Thyroid gland (tissue), 4 donors: ENCODE results near the gene OLIG1. TPM values are rescaled to one million over a fixed set of nuclear protein-coding genes. Genes with fewer than 3 reads are reported as not detected.

Experiments
- DNase-seq, 2 donors: peaks; one replicate each; pipeline ENCODE4 v3.0.0-alpha.2; 2019
- H3K27ac ChIP-seq, 3 donors: fragments of 200-600 bp; sonication (generic); 1 replicate in 2 of 3; 2 replicates in 1 of 3; pipeline ENCODE4 v1.5.1; 2016 to 2019; ENCODE audit warnings: mild to moderate bottlenecking in 1 of 3, moderate library complexity in 1 of 3
- H3K27me3 ChIP-seq: fragments of 200-600 bp; sonication (generic); one replicate; pipeline ENCODE4 v1.5.1; 2019
- H3K36me3 ChIP-seq, 2 donors: fragments of 200-600 bp; sonication (generic); one replicate each; pipeline ENCODE4 v1.5.1; 2016 to 2019
- H3K4me1 ChIP-seq, 2 donors: fragments of 200-600 bp; sonication (generic); one replicate each; pipeline ENCODE4 v1.5.1; 2017 to 2019
- H3K4me3 ChIP-seq, 3 donors: fragments of 200-600 bp; sonication (generic); replicated peaks in 1 of 3; 1 replicate in 2 of 3; 2 replicates in 1 of 3; pipeline ENCODE4 v1.5.1; 2016; ENCODE audit warnings: mild to moderate bottlenecking in 1 of 3
- H3K9me3 ChIP-seq: fragments of 200-600 bp; sonication (generic); one replicate; pipeline ENCODE4 v1.5.1; 2017
- CTCF ChIP-seq, 6 experiments: fragments of 200-600 bp in 3 of 6; fragments of 450-650 bp in 3 of 6; sonication (generic) in 3 of 6; IDR thresholded peaks; one replicate each; pipeline ENCODE4 v1.5.1; 2016 to 2019; ENCODE audit warnings: antibody characterized with exemption in 6 of 6, mild to moderate bottlenecking in 2 of 6, inconsistent platforms in 1 of 6, moderate library complexity in 1 of 6
- POLR2A ChIP-seq, 2 donors: fragments of 450-650 bp; IDR thresholded peaks; one replicate each; pipeline ENCODE4 v1.6.1; 2017; ENCODE audit warnings: antibody characterized with exemption in 2 of 2, mild to moderate bottlenecking in 2 of 2, moderate library complexity in 1 of 2
- WGBS, 2 donors: methylation state at CpG; one replicate each; pipeline ENCODE4 v1.1.5; 2017; 5-methylcytosine and 5-hydroxymethylcytosine counted together
- intact Hi-C: fragments of 100-400 bp; cut with DNase I; formaldehyde crosslinking; loops from one replicate; pipeline ENCODE4 v1.15.1; 2023
- total RNA-seq, 4 donors: library from RNA; depleted of rRNA; stranded (reverse); fragments of >200 nt; gene quantifications; one replicate each; pipeline ENCODE4 v1.2.3, GENCODE V29; 2016

The OLIG1 gene
- total RNA-seq, 4 donors from 2014 or later = not detected

GRCh38 chr21:33112151-33112550, 42.2 kb downstream of the OLIG1 start:
- H3K4me3 ChIP-seq = no peak overlapping the region
- peaks cover 18% of the 10 kb centered on the region for H3K27me3 ChIP-seq
- H3K36me3 ChIP-seq = no peaks in the 10 kb centered on the region
- peaks cover 0 to 3% of the 10 kb centered on the region in 2 donors for H3K4me1 ChIP-seq
- intact Hi-C loops = no loop called here
- 55 to 56% methylated on average over 5 of the region's 5 CpGs for WGBS, 2 donors
- TF ChIP-seq POLR2A (IDR thresholded peaks at IDR 0.05) (no peak), CTCF (IDR thresholded peaks at IDR 0.05) (no peak)
- H3K27ac ChIP-seq = no peak overlapping the region
- no peak for DNase-seq
- no peaks in the 10 kb centered on the region for H3K9me3 ChIP-seq

- TF ChIP-seq POLR2A (IDR thresholded peaks at IDR 0.05) (no peak), CTCF (IDR thresholded peaks at IDR 0.05) (no peak)
- H3K4me1 ChIP-seq = peaks cover 0 to 3% of the 10 kb centered on the region in 2 donors
- peaks cover 18% of the 10 kb centered on the region for H3K27me3 ChIP-seq
- no peak overlapping the region for H3K27ac ChIP-seq
- no peaks in the 10 kb centered on the region for H3K9me3 ChIP-seq
- H3K36me3 ChIP-seq = no peaks in the 10 kb centered on the region
- no peak overlapping the region for H3K4me3 ChIP-seq
- no peak for DNase-seq
- intact Hi-C loops = no loop called here
- 21 to 30% methylated on average over 4 of the region's 4 CpGs for WGBS, 2 donors
Measured at GRCh38 chr21:33112681-33113080, 42.7 kb downstream of the OLIG1 start.

GRCh38 chr21:33113131-33113530, 43.2 kb downstream of the OLIG1 start:
- Histone ChIP-seq H3K27me3 (peaks cover 18% of the 10 kb centered on the region), H3K4me1 (peaks cover 0 to 3% of the 10 kb centered on the region in 2 donors), H3K4me3 (no peak overlapping the region), H3K36me3 (no peaks in the 10 kb centered on the region), H3K27ac (no peak overlapping the region), H3K9me3 (no peaks in the 10 kb centered on the region)
- TF ChIP-seq CTCF (IDR thresholded peaks at IDR 0.05) (no peak), POLR2A (IDR thresholded peaks at IDR 0.05) (no peak)
- 45 to 46% methylated on average over 13 of the region's 13 CpGs for WGBS, 2 donors
- no peak for DNase-seq
- intact Hi-C loops = no loop called here

- Histone ChIP-seq H3K27ac (no peak overlapping the region), H3K4me3 (no peak overlapping the region), H3K9me3 (no peaks in the 10 kb centered on the region), H3K4me1 (peaks cover 0 to 3% of the 10 kb centered on the region in 2 donors), H3K36me3 (no peaks in the 10 kb centered on the region), H3K27me3 (peaks cover 17% of the 10 kb centered on the region)
- WGBS, 2 donors = 93 to 97% methylated on average over 3 of the region's 3 CpGs
- DNase-seq = no peak
- TF ChIP-seq CTCF (IDR thresholded peaks at IDR 0.05) (no peak), POLR2A (IDR thresholded peaks at IDR 0.05) (no peak)
- intact Hi-C loops = no loop called here
Measured at GRCh38 chr21:33114276-33114675, 44.3 kb downstream of the OLIG1 start.

- TF ChIP-seq POLR2A (IDR thresholded peaks at IDR 0.05) = no peak
- no peak for TF ChIP-seq CTCF (IDR thresholded peaks at IDR 0.05)
- Histone ChIP-seq H3K9me3 (no peaks in the 10 kb centered on the region), H3K36me3 (no peaks in the 10 kb centered on the region), H3K27me3 (peaks cover 4% of the 10 kb centered on the region), H3K4me1 (no peaks in the 10 kb centered on the region), H3K27ac (no peak overlapping the region), H3K4me3 (no peak overlapping the region)
- 62 to 64% methylated on average over 19 to 20 of the region's 20 CpGs for WGBS, 2 donors
- intact Hi-C loops = no loop called here
- no peak for DNase-seq
Measured at GRCh38 chr21:33115631-33116510, 45.9 kb downstream of the OLIG1 start.
